OCI-M2 (cell line): ENCODE data around the gene SOX8.

Experiments
- DNase-seq: peaks from one replicate; lab custom pipeline; 2025; ENCODE audit not compliant: unreplicated experiment; lab: John Stamatoyannopoulos, UW

SOX8 gene

DNA sequence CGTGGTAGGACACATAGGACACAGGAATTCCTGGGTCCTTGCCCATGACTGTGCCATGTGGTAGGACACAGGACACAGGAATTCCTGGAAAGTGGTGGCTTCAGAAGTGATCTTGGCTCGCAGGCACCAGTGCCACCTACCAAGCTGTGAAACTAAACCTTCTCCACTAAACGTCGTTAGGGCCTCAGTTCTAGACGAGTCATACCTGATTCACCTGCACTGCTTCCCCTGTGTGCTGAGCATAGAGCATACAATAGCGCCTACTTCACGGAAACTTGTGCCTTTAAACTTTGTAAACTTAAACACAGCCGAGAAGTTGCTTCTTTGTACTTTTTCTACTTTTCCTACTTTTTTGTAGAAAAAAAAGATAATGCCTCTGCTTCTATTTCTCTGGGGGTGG, 4.8 kb downstream of the SOX8 start:
- no peak for DNase-seq

DNA sequence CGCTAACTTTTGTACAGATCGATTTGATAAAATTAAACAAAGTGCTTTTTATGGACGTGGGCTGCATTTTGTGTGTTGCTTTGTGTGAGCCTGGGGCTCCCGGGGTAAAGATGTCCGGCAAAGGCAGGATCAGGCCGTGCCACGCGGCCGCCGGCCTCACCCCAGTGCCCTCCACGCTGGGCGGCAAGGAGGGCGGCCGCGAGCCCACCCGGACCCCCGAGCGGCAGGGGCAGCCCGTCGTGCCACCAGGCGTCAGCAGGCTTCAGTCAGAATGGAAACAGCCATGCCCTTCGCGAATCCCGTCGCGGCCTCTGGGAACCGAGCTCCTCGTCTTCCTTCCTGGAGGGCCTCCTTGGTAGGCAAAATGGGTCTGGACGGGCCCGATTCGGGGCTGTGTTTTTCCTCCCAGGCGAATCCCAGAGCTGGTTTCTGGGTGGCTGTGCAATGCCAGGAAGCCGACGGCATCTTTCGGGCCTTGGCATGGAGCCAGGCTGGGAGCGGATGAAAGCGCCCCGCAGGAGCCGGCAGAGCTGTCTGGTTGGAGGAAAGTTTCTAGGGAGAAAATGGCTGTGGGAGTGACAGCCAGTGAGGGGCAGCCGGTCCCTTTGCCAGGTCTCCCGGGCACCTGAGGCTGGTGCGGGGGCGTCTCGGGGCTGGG, 5.5 kb downstream of the SOX8 start:
- no peak for DNase-seq

DNA sequence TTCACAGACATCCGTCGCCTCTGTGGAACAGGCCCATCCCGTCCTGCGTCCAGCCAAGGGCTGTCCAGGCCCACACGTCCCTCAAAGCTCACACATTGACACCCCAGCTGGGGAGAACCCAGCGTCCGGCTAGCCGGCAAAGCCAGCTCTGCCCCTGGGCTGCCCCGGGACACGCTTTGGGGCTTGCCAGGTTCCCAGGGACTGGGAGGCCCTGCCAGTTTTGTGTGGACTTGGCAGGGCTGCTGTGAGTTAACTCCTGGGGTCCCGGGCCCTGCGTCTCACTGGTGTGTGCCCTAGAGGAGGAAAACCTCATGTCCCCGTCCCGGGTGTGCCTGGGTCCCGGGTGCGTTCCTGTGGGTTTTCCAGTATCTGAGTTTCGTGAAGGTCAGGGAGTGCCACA, 6.3 kb downstream of the SOX8 start:
- no peak for DNase-seq

DNA sequence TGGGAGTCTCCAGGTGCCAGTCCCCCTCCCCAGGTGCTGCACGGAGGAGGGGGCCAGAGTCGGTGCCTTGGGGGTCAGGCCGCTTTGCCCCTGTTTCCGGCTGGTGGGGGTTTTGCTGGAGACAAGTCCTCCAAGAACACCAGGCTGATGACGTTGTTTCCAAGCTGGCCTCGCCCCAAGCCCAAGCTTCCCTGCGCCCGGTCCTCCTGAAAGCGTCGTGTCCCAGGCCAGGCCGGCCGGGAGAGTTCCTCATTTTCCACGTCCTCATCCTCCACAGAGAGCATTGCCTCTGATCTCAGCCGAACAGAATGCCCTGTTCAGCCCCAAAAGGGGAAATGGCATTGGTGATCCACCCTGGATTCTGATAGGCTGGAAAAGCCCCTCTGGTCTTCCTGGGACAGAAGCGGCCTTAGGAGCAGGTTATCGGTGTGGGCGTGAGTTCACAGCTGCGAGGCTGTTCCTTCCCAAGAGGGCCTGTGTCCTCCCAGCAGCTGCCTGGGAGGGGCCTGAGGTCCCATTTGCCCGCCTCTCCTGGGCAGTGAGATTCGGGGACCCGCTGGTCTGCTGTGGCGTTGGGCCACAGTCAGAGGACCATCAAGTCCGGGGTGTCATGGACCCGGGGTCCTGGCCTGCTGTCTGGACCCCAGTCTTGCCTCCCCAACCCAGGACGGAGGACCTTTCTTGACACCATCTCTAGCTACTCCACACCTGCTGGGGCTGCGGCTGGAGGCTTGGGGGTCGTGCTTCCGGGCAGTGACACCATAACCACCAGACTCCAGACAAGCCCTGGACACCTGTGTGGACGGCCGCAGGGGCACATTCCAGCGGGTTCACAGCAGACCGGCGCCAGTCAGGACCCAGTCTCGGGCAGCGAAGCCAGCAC, 7.1 kb downstream of the SOX8 start:
- DNase-seq = no peak

DNA sequence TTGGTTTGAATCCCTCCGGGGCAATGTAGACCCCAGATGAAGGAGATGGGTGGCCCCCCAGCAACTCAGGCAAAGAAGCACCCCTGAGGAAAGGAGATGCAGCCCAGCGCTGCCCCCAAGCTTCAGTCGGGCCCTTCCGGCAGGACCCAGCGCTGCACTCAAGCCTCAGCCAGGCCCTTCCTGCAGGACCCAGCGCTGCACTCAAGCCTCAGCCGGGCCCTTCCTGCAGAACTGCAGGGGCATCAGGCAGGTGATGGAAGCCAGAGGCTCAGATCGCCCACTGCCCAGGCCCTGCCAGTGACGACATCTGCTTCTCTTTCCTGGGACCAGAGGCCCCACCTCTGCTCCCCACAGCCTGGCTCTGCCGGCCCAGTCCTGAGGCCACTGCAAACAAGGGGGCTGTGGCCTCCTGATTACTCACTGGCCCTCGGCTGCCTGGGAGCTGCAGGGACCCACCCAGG, 7.8 kb downstream of the SOX8 start:
- no peak for DNase-seq

DNA sequence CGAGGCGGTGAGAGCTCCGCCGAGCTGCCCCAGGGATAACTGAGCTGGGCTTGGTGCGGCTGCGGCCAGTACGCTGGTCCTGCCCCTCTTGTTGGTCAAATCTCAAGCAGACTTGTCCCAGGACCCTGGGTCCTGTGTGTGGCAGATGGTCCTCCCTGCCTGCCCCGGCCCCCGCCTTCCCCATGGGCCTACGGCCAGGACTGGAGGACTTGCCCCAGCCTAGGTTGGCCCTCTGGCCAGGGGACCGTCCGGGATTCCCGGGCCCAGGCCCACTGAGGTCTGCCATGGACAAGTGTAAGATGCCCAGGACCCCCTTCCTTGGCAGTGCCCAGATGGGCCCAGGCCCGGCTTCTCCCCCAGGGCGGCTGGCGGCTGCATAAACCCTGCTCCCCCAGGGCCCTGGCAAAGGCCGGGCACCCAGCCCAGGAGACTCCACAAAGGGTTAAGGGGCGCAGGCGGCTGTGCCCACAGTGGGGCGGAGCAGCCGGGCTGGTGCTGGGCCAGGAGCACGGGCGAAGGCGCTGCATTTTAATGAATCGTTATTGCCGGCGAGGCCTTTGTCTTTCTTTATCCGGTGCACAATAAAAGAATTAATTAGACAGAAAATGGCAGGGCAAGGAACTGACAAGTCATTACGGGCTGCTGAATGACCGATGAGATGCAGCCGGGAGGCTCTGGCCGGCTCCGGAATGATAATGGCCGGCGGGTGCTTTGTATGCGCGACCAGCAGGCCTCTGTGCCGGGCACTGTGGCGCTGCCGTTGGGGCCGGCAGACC, 9.1 kb downstream of the SOX8 start:
- no peak for DNase-seq

DNA sequence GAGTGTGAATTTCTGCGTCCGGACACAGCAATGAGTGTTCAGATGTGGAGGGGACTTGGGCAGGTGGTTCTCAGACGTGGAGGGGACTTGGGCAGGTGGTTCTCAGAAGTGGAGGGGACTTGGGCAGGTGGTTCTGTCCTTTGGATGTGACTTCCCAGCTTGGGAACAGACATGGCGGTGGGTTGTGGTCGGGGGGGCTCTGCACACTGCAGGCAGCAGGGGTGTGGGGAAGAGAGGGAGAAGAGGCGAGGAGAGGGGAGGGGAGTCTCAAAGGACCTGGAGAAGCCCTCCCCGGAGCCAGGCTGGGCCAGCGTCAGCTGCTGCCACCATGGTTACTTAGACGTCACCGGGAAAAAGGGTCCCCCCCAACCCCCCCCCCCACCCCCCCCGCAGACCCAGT, 9.8 kb downstream of the SOX8 start:
- no peak for DNase-seq

DNA sequence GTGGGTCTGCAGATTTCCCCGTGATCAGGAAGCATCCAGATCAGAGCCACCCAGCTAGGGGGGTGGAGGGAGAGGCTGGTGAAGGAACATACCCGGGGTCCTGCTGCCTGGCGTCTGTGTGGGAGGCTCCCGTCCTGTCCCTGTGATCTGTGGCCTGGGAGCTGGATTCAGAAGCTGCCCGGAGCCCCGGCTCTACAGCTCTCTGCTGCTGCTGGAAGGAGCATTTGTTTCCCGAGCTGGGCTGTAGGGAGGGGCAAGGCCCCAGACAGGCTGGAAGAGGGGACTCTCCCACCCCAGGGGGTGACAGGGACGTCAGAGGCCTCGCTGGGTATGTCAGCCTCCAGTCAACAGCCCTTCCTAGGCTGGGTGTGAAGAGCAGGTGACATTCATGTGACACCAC, 10.2 kb downstream of the SOX8 start:
- DNase-seq = no peak

DNA sequence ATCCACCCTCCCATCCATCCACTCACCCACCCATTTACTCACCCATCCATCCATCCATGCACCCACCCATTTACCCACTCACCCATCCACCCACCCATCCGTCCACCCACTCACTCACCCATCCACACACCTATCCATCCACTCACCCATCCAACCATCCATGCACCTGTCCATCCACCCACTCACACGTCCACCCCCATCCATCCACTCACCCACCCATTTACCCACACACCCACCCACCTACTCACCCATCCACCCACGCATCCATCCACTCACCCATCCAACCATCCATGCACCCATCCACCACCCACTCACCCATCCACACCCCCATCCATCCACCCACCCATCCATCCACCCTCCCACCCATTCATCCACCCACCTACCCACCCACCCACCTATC, 12.2 kb downstream of the SOX8 start:
- no peak for DNase-seq

DNA sequence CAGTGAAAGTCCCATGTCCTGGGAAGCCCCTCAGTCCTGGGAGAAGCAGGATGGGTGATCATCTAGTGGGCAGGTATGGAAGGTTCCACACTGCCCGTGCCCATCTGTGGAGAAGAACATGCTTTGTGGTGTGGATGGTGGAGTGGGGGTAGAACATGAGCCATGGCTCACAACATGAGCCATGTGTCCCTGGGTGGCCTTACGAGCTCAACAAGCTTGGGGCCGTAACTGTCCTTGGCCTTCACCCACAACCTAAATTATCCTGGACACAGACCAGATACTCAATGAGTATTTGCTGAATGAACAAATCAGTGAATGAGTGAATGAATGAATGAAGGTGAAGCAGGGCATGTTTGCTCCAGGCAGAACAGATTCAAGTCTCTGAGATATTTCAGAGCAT, 13.5 kb downstream of the SOX8 start:
- no peak for DNase-seq

DNA sequence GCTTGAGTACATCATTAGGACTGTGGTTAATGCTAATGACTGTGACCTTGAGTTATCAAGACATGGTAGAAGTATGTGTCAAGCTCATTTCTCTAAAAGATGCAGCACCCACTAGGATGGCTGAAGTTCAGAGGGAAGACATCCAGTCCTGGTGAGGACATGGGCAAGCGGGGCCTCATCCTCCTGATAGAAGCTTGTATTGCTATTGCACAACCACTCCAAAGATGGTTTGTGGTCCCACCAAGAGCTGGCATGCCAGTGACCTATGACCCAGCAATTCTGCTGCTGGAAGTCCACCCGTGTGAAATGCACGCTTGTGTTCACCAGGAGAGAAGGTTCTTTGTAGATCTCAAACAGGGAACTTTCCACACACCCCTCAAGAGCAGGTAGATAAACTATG, 14.2 kb downstream of the SOX8 start:
- DNase-seq = no peak

DNA sequence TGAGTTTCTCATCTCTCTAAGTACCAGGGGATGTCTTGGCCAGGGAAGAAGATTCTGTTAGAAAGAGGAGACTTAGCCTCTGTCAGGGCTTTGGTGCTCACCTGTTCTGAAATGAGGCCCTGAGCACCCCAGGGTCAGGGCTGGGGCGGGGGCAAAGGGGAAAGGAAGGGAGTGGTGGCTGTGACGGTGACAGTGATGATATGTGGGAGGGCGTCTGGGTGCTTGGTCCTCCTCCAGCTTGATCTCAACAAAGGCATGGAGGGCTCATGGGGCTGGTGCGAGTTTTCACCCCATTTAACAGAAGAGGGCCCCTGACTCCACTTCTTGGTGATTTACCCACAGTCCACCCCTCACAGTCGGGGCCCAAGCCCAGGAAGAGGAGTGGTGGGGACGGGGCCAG, 15.1 kb downstream of the SOX8 start:
- DNase-seq = no peak

DNA sequence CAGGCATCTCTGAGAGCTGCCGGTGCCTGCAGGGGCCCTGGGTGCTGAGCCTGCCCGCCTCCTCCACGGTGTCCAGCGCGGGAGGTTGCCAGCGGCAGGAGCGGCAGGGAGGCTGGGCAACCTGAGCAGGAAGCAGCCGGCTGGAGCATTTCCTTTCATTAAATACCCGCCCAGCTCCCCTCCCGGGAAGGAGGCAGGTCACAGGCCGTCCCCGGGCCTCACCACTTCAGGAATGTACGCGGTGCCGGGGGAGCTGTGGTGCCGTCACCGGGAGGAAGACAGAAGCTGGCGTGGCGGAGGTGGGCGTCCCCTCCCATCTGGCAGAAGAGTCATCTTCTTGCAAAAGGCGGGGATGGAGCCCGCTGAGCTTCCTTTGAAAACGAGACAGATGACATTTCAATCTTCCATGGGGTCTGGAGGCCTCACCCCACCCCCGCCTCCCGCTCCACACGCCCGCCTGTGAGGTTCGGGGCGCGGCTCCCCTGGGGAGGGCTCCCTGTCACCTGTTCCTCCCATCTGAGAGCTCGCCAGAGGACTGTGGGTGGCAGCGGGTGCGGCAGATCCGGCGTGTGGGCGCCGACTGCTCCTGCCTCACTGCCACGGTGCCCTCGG, 16.0 kb downstream of the SOX8 start:
- no peak for DNase-seq

DNA sequence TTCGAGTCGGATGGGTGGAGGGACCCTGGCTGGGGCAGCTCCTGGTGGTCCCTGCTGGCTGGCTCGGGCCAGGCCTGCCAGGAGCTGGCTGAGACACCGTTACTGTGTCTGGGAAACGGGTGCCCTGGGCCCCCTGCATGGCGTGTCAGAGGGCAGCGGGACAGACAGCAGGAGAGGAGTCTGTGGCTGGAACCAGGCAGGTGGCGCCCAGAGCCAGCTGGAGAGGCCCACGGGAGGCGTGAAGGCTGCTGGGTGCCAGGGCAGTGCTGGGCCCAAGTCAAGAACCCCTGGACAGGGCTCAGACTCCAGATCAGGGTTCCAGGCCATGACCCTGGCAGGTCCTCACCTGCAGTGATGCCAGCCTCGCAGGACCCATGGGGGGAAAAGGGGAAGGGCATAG, 16.6 kb downstream of the SOX8 start:
- no peak for DNase-seq

DNA sequence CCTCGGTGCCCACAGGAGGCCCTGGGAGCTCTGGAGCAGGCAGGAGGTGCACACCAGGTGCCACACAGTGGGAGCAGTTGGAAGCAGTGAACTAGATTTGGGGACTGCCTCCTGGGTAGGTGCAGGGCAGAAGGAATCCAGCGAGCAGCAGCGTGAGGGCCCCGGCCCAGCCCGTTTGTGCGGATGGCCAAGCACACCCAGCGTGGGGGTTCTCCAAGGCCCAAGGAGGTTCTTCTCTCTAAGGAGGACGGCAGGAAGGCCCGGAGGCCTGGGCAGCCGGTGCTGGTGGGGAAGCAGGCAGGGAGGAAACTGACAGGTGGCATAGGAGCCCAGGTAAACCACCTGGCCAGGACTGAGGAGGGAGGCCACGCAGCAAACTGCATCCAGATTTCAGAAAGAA, 17.0 kb downstream of the SOX8 start:
- no peak for DNase-seq

DNA sequence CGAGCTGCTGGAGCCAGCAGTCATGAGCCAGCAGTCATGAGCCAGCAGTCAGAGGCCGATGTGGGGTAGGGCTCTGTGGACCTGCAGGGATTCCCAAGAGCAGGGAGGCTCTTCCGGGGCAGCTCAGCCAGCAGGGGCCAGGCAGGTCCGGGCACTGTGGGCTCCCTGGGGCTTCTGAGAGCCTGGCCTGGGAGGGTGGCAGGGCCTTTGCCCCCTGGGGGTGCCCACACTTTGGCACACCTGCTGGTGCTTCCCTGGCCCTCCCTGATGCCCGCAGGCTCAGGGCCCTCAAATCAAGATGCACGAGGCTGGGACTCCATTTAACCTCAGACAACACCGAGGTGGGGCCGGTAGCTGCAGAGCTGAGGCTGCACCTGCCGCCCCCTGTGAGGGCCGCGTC, 18.1 kb downstream of the SOX8 start:
- DNase-seq = no peak

DNA sequence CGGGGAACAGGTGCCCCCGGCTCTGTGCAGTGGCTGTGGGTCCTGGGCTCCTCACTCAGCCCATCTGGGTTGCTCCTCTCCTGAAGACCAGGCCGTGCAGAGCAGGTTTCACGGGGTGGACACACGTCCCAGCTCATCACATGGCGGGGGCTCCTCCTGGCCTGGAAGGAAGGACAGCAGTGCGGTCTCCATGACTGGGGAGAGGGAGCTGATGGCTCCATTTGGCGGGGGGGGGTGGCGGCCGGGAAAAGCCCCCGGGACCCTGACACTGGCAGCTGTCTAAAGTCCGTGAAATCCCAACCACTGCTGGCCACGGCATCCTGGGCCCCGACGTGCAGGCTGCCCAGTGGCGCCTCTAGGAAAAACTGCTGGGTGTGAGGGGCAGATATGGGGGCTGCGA, 19.0 kb downstream of the SOX8 start:
- no peak for DNase-seq

DNA sequence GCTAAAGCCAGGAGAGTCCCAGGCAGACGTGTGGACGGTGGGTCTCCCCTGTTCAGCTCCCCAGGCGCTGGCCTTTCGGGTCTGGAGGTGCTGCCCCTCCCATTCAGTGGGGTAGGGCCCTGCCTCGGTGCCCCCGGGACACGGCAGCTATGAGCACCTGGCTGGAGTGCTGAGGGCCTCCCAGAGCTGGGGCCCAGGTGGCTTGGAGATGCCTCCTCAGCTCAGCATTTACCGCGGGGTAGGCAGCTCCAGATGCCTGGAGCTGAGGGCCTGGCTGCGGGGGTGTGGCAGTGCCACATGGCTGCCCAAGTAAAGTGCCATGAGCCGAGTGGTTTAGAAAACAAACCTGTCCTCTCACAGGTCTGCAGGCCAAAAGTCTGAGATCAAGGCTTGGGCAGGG, 19.5 kb downstream of the SOX8 start:
- DNase-seq = no peak

DNA sequence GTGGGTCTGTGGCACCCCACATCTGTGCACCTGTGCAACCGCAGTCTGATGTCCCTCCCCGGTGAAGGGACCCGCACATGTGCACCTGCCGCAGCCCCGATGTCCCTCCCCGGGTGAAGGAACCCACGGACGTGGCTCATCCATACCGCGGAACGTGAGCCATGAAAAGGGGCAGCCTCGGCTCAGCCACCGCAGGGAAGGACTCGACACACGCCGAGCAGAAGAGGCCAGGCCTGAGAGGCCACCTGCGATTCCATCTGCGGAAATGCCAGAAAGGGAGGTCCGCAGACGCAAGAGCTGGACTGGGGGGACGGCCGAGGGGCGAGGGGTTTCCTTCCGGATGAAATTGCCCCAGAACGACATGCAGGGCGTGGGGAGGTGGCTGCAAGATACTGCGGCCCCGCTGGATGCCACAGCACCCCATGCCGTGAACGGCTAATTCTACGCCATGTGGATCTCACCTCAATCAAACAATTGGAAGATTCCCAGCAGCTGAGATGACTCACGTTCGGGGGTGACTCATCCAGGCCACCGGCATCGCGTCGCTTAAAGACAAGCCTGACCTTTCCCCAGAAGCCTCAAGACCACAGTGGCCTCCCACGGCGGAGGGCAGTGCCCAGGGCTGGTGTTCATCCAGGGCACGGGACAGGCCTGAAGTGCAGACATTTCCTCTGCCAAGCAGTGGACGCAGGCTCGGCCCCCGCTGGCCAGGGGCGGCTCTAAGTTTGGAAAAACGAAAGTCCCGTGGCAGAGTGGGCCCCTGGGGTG, 21.0 kb downstream of the SOX8 start:
- DNase-seq = no peak
